ENCODE results near the gene MST1R. TPM values are rescaled to one million over a fixed set of nuclear protein-coding genes. Genes with fewer than 3 reads are reported as not detected.
"Not testable (repeated sequence)": the region's sequence is repeated elsewhere in the genome, so short reads cannot be mapped to it uniquely, and the experiment has no call there.

The MST1R gene
- polyA plus RNA-seq (ENCODE audit: insufficient read length in 4 of 4) = 1 to 10 TPM in 3 of 4 donors, under 1 TPM in 1; 0.84 to 1.5 (median 1.3) TPM

- peak in 3 of 4 donors; percentile 39 to 49 (median 46) for DNase-seq (ENCODE audit: low read depth in 4 of 4, low spot score in 3 of 4)
These were observed at the start of gene MST1R for GRCh38 chr3:49903451-49904424. MST1R (minus strand) TSS chr3:49903873; CDS start chr3:49903609, 264 bp downstream.

GRCh38 chr3:49952924-49953323 is 49.3 kb upstream of the MST1R start:
- DNase-seq (ENCODE audit: low read depth in 4 of 4, low spot score in 3 of 4) = no peak

GRCh38 chr3:49942651-49943050 is 39.0 kb upstream of the MST1R start:
- DNase-seq (ENCODE audit: low read depth in 4 of 4, low spot score in 3 of 4) = no peak

- DNase-seq (ENCODE audit: low read depth in 4 of 4, low spot score in 3 of 4) = no peak
These were observed 37.1 kb upstream of the MST1R start for GRCh38 chr3:49940667-49941249.

GRCh38 chr3:49939858-49940666 is 36.4 kb upstream of the MST1R start, which contains the start of gene RBM6:
RBM6 (plus strand) TSS chr3:49940150; CDS start chr3:49962642, 22,492 bp downstream.
- DNase-seq (ENCODE audit: low read depth in 4 of 4, low spot score in 3 of 4) = peak; percentile 87 to 94 (median 92)

- no peak for DNase-seq (ENCODE audit: low read depth in 4 of 4, low spot score in 3 of 4)
These were observed 33.4 kb upstream of the MST1R start for GRCh38 chr3:49937090-49937489.

GRCh38 chr3:49932281-49932680 is 28.6 kb upstream of the MST1R start:
- not testable (repeated sequence) for DNase-seq (ENCODE audit: low read depth in 4 of 4, low spot score in 3 of 4)

- DNase-seq (ENCODE audit: low read depth in 4 of 4, low spot score in 3 of 4) = no peak
These were observed 27.2 kb upstream of the MST1R start for GRCh38 chr3:49930922-49931321.

- DNase-seq (ENCODE audit: low read depth in 4 of 4, low spot score in 3 of 4) = no peak
These were observed 26.6 kb upstream of the MST1R start for GRCh38 chr3:49930168-49930690.

GRCh38 chr3:49929291-49930167 is 25.9 kb upstream of the MST1R start, which contains the start of gene MON1A:
MON1A (minus strand) TSS chr3:49929811; CDS start chr3:49913346, 16,465 bp downstream.
- DNase-seq (ENCODE audit: low read depth in 4 of 4, low spot score in 3 of 4) = peak; percentile 77 to 85 (median 82)

GRCh38 chr3:49928481-49929017 is 24.9 kb upstream of the MST1R start:
- DNase-seq (ENCODE audit: low read depth in 4 of 4, low spot score in 3 of 4) = no peak

- no peak for DNase-seq (ENCODE audit: low read depth in 4 of 4, low spot score in 3 of 4)
These were observed 24.1 kb upstream of the MST1R start for GRCh38 chr3:49927798-49928197.

GRCh38 chr3:49926117-49926728 is 22.6 kb upstream of the MST1R start:
- no peak for DNase-seq (ENCODE audit: low read depth in 4 of 4, low spot score in 3 of 4)

- DNase-seq (ENCODE audit: low read depth in 4 of 4, low spot score in 3 of 4) = no peak
These were observed 21.8 kb upstream of the MST1R start for GRCh38 chr3:49925485-49925884.

GRCh38 chr3:49924683-49925082 is 21.0 kb upstream of the MST1R start:
- DNase-seq (ENCODE audit: low read depth in 4 of 4, low spot score in 3 of 4) = no peak

- DNase-seq (ENCODE audit: low read depth in 4 of 4, low spot score in 3 of 4) = not testable (repeated sequence)
These were observed 14.3 kb upstream of the MST1R start for GRCh38 chr3:49917806-49918590.

GRCh38 chr3:49916686-49917085 is 13.0 kb upstream of the MST1R start:
- no peak for DNase-seq (ENCODE audit: low read depth in 4 of 4, low spot score in 3 of 4)

- DNase-seq (ENCODE audit: low read depth in 4 of 4, low spot score in 3 of 4) = no peak
These were observed 11.2 kb upstream of the MST1R start for GRCh38 chr3:49914906-49915305.
